ENCODE results near the gene ESPN. TPM values are rescaled to one million over a fixed set of nuclear protein-coding genes. Genes with fewer than 3 reads are reported as not detected.

Gene ESPN
- total RNA-seq, 2 donors from 2014 or later = 0.47 TPM; not detected in 1

GRCh38 chr1:6495540-6496364 lies 71.2 kb downstream of the ESPN start:
- peak overlapping the region; percentile 71 to 78 for H3K27ac ChIP-seq
- no peak for TF ChIP-seq CTCF (IDR thresholded peaks at IDR 0.05)
- peak overlapping the region in 1 of 2 donors; percentile 71 for H3K4me3 ChIP-seq
- no peak for DNase-seq (ENCODE audit: low spot score)
- H3K4me1 ChIP-seq = peaks cover 0 to 78% of the 10 kb centered on the region in 2 donors
- no peaks in the 10 kb centered on the region for H3K9me3 ChIP-seq
- H3K36me3 ChIP-seq = no peaks in the 10 kb centered on the region
- no peaks in the 10 kb centered on the region for H3K27me3 ChIP-seq

GRCh38 chr1:6496365-6496721 lies 71.8 kb downstream of the ESPN start:
- H3K9me3 ChIP-seq = no peaks in the 10 kb centered on the region
- no peak for TF ChIP-seq CTCF (IDR thresholded peaks at IDR 0.05)
- H3K4me3 ChIP-seq = peak overlapping the region; percentile 56 to 71
- no peaks in the 10 kb centered on the region for H3K27me3 ChIP-seq
- DNase-seq (ENCODE audit: low spot score) = no peak
- H3K36me3 ChIP-seq = no peaks in the 10 kb centered on the region
- H3K27ac ChIP-seq = peak overlapping the region; percentile 71 to 78
- H3K4me1 ChIP-seq = peaks cover 0 to 78% of the 10 kb centered on the region in 2 donors

GRCh38 chr1:6496890-6497214 lies 72.3 kb downstream of the ESPN start:
- H3K4me1 ChIP-seq = peaks cover 0 to 78% of the 10 kb centered on the region in 2 donors
- TF ChIP-seq CTCF (IDR thresholded peaks at IDR 0.05) = no peak
- H3K27ac ChIP-seq = peak overlapping the region; percentile 71 to 78

GRCh38 chr1:6497215-6497866 lies 72.8 kb downstream of the ESPN start:
- H3K36me3 ChIP-seq = no peaks in the 10 kb centered on the region
- TF ChIP-seq CTCF (IDR thresholded peaks at IDR 0.05) = no peak

More at GRCh38 chr1:6496890-6497214, 72.3 kb downstream of the ESPN start:
- Histone ChIP-seq H3K4me3 (peak overlapping the region; percentile 56 to 71), H3K9me3 (no peaks in the 10 kb centered on the region), H3K27me3 (no peaks in the 10 kb centered on the region), H3K36me3 (no peaks in the 10 kb centered on the region)
- no peak for DNase-seq (ENCODE audit: low spot score)

GRCh38 chr1:6497867-6498575 lies 73.4 kb downstream of the ESPN start:
- no peak for TF ChIP-seq CTCF (IDR thresholded peaks at IDR 0.05)
- Histone ChIP-seq H3K9me3 (no peaks in the 10 kb centered on the region), H3K27me3 (no peaks in the 10 kb centered on the region), H3K4me3 (peak overlapping the region; percentile 52 to 71), H3K4me1 (peaks cover 0 to 78% of the 10 kb centered on the region in 2 donors), H3K27ac (peak overlapping the region; percentile 64 to 73), H3K36me3 (no peaks in the 10 kb centered on the region)
- no peak for DNase-seq (ENCODE audit: low spot score)

More at GRCh38 chr1:6497215-6497866, 72.8 kb downstream of the ESPN start:
- Histone ChIP-seq H3K27ac (peak overlapping the region; percentile 71 to 78), H3K4me1 (peaks cover 0 to 78% of the 10 kb centered on the region in 2 donors), H3K27me3 (no peaks in the 10 kb centered on the region), H3K9me3 (no peaks in the 10 kb centered on the region), H3K4me3 (peak overlapping the region; percentile 56 to 71)
- no peak for DNase-seq (ENCODE audit: low spot score)
